Body of pancreas (tissue), 4 donors: ENCODE data around the gene ABCC11.

Source experiments
- POLR2A ChIP-seq, 3 donors: fragments of 450-650 bp; IDR thresholded peaks; one replicate each; pipeline ENCODE4 v1.6.1; 2016; ENCODE audit warnings: antibody characterized with exemption in 3 of 3, mild to moderate bottlenecking in 2 of 3
- TF ChIP-seq, protein P1 (sequence below), 7 experiments: fragments of 450-650 bp in 4 of 7; fragments of 200-600 bp in 3 of 7; sonication (generic) in 3 of 7; IDR thresholded peaks; one replicate each; pipeline ENCODE4 v1.5.1; 2016 to 2019; ENCODE audit warnings: antibody characterized with exemption in 7 of 7

DNA sequence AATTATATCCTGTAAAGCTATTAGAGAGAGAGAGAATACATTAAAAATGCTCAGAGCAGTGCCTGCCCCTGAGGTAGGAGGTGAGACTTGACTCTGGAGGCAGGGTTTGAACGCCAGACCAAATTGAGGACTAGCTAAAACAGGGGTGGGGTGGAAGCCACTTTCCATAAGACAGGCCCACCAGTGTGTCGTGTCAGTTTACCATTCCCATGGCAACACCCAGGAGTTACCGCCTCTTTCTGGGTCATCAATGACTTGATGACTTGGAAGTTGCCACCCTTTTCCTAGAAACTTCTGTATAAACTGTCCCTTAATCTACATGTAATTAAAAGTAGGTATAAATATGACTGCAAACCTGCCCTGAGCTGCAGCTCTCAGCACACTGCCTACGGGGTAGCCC lies 59.6 kb downstream of the ABCC11 start:
- TF ChIP-seq, protein P1, sequence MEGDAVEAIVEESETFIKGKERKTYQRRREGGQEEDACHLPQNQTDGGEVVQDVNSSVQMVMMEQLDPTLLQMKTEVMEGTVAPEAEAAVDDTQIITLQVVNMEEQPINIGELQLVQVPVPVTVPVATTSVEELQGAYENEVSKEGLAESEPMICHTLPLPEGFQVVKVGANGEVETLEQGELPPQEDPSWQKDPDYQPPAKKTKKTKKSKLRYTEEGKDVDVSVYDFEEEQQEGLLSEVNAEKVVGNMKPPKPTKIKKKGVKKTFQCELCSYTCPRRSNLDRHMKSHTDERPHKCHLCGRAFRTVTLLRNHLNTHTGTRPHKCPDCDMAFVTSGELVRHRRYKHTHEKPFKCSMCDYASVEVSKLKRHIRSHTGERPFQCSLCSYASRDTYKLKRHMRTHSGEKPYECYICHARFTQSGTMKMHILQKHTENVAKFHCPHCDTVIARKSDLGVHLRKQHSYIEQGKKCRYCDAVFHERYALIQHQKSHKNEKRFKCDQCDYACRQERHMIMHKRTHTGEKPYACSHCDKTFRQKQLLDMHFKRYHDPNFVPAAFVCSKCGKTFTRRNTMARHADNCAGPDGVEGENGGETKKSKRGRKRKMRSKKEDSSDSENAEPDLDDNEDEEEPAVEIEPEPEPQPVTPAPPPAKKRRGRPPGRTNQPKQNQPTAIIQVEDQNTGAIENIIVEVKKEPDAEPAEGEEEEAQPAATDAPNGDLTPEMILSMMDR (IDR thresholded peaks at IDR 0.05): no peak
- no peak for TF ChIP-seq POLR2A (IDR thresholded peaks at IDR 0.05)
